OCI-LY1 (cell line): ENCODE data around the gene ZNF362.

ENCODE experiments used
- H2AFZ ChIP-seq: fragments of 200-600 bp; sonication (generic), shearing (Covaris generic); 2 replicates; pipeline ENCODE4 v1.6.0; 2014; ENCODE audit warnings: antibody characterized with exemption, mild to moderate bottlenecking, low read length
- H3F3A ChIP-seq: fragments of 200-600 bp; sonication (generic), shearing (Covaris generic); 2 replicates; pipeline ENCODE4 v1.6.0; 2014; ENCODE audit warnings: mild to moderate bottlenecking, antibody characterized with exemption, low read length, moderate library complexity; ENCODE audit not compliant: insufficient read depth
- H3K27ac ChIP-seq: fragments of 200-600 bp; sonication (generic); 2 replicates; pipeline ENCODE4 v1.5.1; 2014; ENCODE audit warnings: low read length, mixed run types, mild to moderate bottlenecking, low read depth; ENCODE audit not compliant: poor library complexity, severe bottlenecking
- H3K27me3 ChIP-seq: fragments of 200-600 bp; sonication (generic); 2 replicates; pipeline ENCODE4 v1.6.0; 2014; ENCODE audit warnings: antibody characterized with exemption, mild to moderate bottlenecking, low read length, moderate library complexity; ENCODE audit not compliant: insufficient read depth
- H3K36me3 ChIP-seq: fragments of 200-600 bp; sonication (generic); 2 replicates; pipeline ENCODE4 v1.6.1; 2014; ENCODE audit warnings: mild to moderate bottlenecking, antibody characterized with exemption, low read length, moderate library complexity, mixed read lengths; ENCODE audit not compliant: insufficient read depth
- H3K4me1 ChIP-seq: fragments of 200-600 bp; sonication (generic); 2 replicates; pipeline ENCODE4 v1.5.1; 2014; ENCODE audit warnings: mild to moderate bottlenecking, low read length, moderate library complexity; ENCODE audit not compliant: insufficient read depth, severe bottlenecking
- H3K4me2 ChIP-seq: fragments of 200-600 bp; sonication (generic), shearing (Covaris generic); 2 replicates; pipeline ENCODE4 v1.6.1; 2014; ENCODE audit warnings: low read length
- H3K4me3 ChIP-seq: fragments of 200-600 bp; sonication (generic); 2 replicates; pipeline ENCODE4 v1.5.1; 2014; ENCODE audit warnings: low read length, low read depth, mild to moderate bottlenecking, mixed read lengths; ENCODE audit not compliant: poor library complexity, severe bottlenecking
- H3K79me2 ChIP-seq: fragments of 200-600 bp; shearing (Covaris generic); 2 replicates; pipeline ENCODE4 v1.6.1; 2016; ENCODE audit warnings: mixed run types, low read length, mixed read lengths; ENCODE audit not compliant: insufficient read depth
- H3K9ac ChIP-seq: fragments of 200-600 bp; sonication (generic), shearing (Covaris generic); 2 replicates; pipeline ENCODE4 v1.6.1; 2014; ENCODE audit warnings: mild to moderate bottlenecking, low read length, mixed read lengths
- H3K9me2 ChIP-seq: fragments of 200-600 bp; sonication (generic), shearing (Covaris generic); 2 replicates; pipeline ENCODE4 v1.6.1; 2014; ENCODE audit warnings: low read depth, mild to moderate bottlenecking, low read length, mixed read lengths
- H3K9me3 ChIP-seq: fragments of 200-600 bp; shearing (Covaris generic); 2 replicates; pipeline ENCODE4 v1.6.1; 2014; ENCODE audit warnings: low read length, mixed read lengths
- H4K20me1 ChIP-seq: fragments of 200-600 bp; sonication (generic), shearing (Covaris generic); 2 replicates; pipeline ENCODE4 v1.6.0; 2016; ENCODE audit warnings: mild to moderate bottlenecking, low read length; ENCODE audit not compliant: insufficient read depth
- CTCF ChIP-seq: fragments of 200-600 bp; sonication (generic), shearing (Covaris generic); IDR thresholded peaks from 2 replicates; pipeline ENCODE4 v1.5.1; 2017; ENCODE audit warnings: mild to moderate bottlenecking, antibody characterized with exemption, low read length, moderate library complexity, mixed read lengths
- EZH2 ChIP-seq: fragments of 200-600 bp; sonication (generic), shearing (Covaris generic); IDR thresholded peaks from 2 replicates; pipeline ENCODE4 v1.8.0; 2017; ENCODE audit warnings: borderline replicate concordance, mixed run types, mild to moderate bottlenecking, antibody characterized with exemption, low read length, moderate library complexity, mixed read lengths

The ZNF362 gene

GRCh38 chr1:33334081-33334552 lies 77.8 kb downstream of the ZNF362 start:
- TF ChIP-seq CTCF (no peak), EZH2 (no peak)
- H2AFZ ChIP-seq: no peak overlapping the region
- H3K9me3 ChIP-seq: no peaks in the 10 kb centered on the region
- H4K20me1 ChIP-seq: 0 out of 2 replicates have a peak, but pooled peaks cover 2% of the 10 kb centered on the region
- H3K27me3 ChIP-seq: no peaks in the 10 kb centered on the region
- H3K36me3 ChIP-seq: no peaks in the 10 kb centered on the region; the same call in 1 of the 2 replicates
- H3K4me2 ChIP-seq: no peak overlapping the region
- H3K9ac ChIP-seq: no peak overlapping the region
- no peaks in the 10 kb centered on the region for H3K79me2 ChIP-seq
- no peaks in the 10 kb centered on the region for H3F3A ChIP-seq
- no peak overlapping the region for H3K27ac ChIP-seq
- no peaks in the 10 kb centered on the region for H3K4me1 ChIP-seq
- H3K4me3 ChIP-seq: no peak overlapping the region
- H3K9me2 ChIP-seq: no peaks in the 10 kb centered on the region

- no peaks in the 10 kb centered on the region for H3F3A ChIP-seq
- no peak overlapping the region for H3K4me3 ChIP-seq
- no peaks in the 10 kb centered on the region for H3K9me2 ChIP-seq
- H4K20me1 ChIP-seq: 0 out of 2 replicates have a peak, but pooled peaks cover 2% of the 10 kb centered on the region
- no peak overlapping the region for H3K27ac ChIP-seq
- TF ChIP-seq CTCF (no peak), EZH2 (no peak)
- no peaks in the 10 kb centered on the region for H3K79me2 ChIP-seq
- no peak overlapping the region for H3K4me2 ChIP-seq
- no peaks in the 10 kb centered on the region for H3K27me3 ChIP-seq
- H3K9me3 ChIP-seq: no peaks in the 10 kb centered on the region
- no peak overlapping the region for H3K9ac ChIP-seq
- no peaks in the 10 kb centered on the region for H3K4me1 ChIP-seq
- H3K36me3 ChIP-seq: no peaks in the 10 kb centered on the region
- no peak overlapping the region for H2AFZ ChIP-seq
These were observed 78.7 kb downstream of the ZNF362 start for GRCh38 chr1:33335020-33335419.

- Histone ChIP-seq H3K79me2 (no peaks in the 10 kb centered on the region), H3K36me3 (no peaks in the 10 kb centered on the region), H2AFZ (no peak overlapping the region), H3K27me3 (no peaks in the 10 kb centered on the region), H3K9me3 (no peaks in the 10 kb centered on the region), H3K4me2 (no peak overlapping the region), H3K9ac (no peak overlapping the region), H3K4me3 (no peak overlapping the region), H3F3A (no peaks in the 10 kb centered on the region), H3K27ac (no peak overlapping the region), H4K20me1 (0 out of 2 replicates have a peak, but pooled peaks cover 2% of the 10 kb centered on the region), H3K9me2 (no peaks in the 10 kb centered on the region), H3K4me1 (no peaks in the 10 kb centered on the region)
- no peak for TF ChIP-seq EZH2
- no peak for TF ChIP-seq CTCF
These were observed 80.3 kb downstream of the ZNF362 start for GRCh38 chr1:33336580-33336979.
